Fibroblast of lung (primary cell): ENCODE results near the gene PLA2G6. TPM values are rescaled to one million over a fixed set of nuclear protein-coding genes. Genes with fewer than 3 reads are reported as not detected.
A peak's percentile ranks its signal among the peaks of the same experiment; 100 is the strongest.

Experiments
- DNase-seq, 2 donors: peaks; one replicate each; pipeline versions ENCODE4 v3.0.0 to v3.0.0-alpha.2; 2010; ENCODE audit warnings: low read depth in 2 of 2
- H2AFZ ChIP-seq: 2 replicates; pipeline ENCODE4 v1.5.1; 2012; ENCODE audit warnings: low read length, control low read depth, inconsistent platforms
- H3K27ac ChIP-seq: 2 replicates; pipeline ENCODE4 v1.5.1; 2011; ENCODE audit warnings: low read length, control low read depth; ENCODE audit not compliant: insufficient read depth
- H3K27me3 ChIP-seq: 2 replicates; pipeline ENCODE4 v1.5.1; 2011; ENCODE audit warnings: mild to moderate bottlenecking, low read length; ENCODE audit not compliant: control insufficient read depth, insufficient read depth
- H3K36me3 ChIP-seq: 2 replicates; pipeline ENCODE4 v1.5.1; 2011; ENCODE audit warnings: low read length; ENCODE audit not compliant: control insufficient read depth, insufficient read depth
- H3K4me1 ChIP-seq: 2 replicates; pipeline ENCODE4 v1.5.1; 2011; ENCODE audit warnings: low read length; ENCODE audit not compliant: control insufficient read depth, insufficient read depth; ENCODE audit errors: extremely low read depth
- H3K4me2 ChIP-seq: 2 replicates; pipeline ENCODE4 v1.5.1; 2011; ENCODE audit warnings: low read length, control low read depth; ENCODE audit not compliant: insufficient read depth; ENCODE audit errors: extremely low read depth
- H3K4me3 ChIP-seq, 4 experiments: fragments of 200-600 bp in 1 of 4; sonication (generic) in 1 of 4; replicated peaks in 1 of 4; 2 replicates each; pipeline ENCODE4 v1.5.1; 2011 to 2016; ENCODE audit warnings: low read length in 4 of 4, low read depth in 3 of 4, mild to moderate bottlenecking in 3 of 4, control low read depth in 2 of 4, inconsistent platforms in 1 of 4, mixed read lengths in 1 of 4; ENCODE audit not compliant: insufficient read depth in 1 of 4; ENCODE audit errors: control extremely low read depth in 1 of 4
- H3K79me2 ChIP-seq: 2 replicates; pipeline ENCODE4 v1.5.1; 2012; ENCODE audit warnings: mild to moderate bottlenecking, low read length, inconsistent platforms; ENCODE audit not compliant: control insufficient read depth, insufficient read depth
- H3K9ac ChIP-seq: 2 replicates; pipeline ENCODE4 v1.5.1; 2011; ENCODE audit warnings: mild to moderate bottlenecking, low read length, control low read depth; ENCODE audit not compliant: insufficient read depth
- H3K9me3 ChIP-seq: 2 replicates; pipeline ENCODE4 v1.5.1; 2012; ENCODE audit warnings: low read depth, low read length; ENCODE audit not compliant: control insufficient read depth, insufficient read depth
- H4K20me1 ChIP-seq: 2 replicates; pipeline ENCODE4 v1.5.1; 2011; ENCODE audit warnings: low read length; ENCODE audit not compliant: control insufficient read depth, insufficient read depth; ENCODE audit errors: extremely low read depth
- EZH2 ChIP-seq: IDR thresholded peaks from 2 replicates; pipeline ENCODE4 v1.5.1; 2012; ENCODE audit warnings: low read length, control low read depth, mild to moderate bottlenecking; ENCODE audit errors: missing control alignments
- polyA plus RNA-seq, 2 donors: library from polyadenylated mRNA; depleted of rRNA in 1 of 2; stranded (reverse) in 1 of 2; unstranded in 1 of 2; fragments of >200 nt; gene quantifications; 2 replicates each; pipeline ENCODE4 v1.2.1, GENCODE V29; 2011 to 2012; ENCODE audit warnings: missing spikeins in 1 of 2
- total RNA-seq: library from RNA; depleted of rRNA; stranded (reverse); fragments of >200 nt; gene quantifications from 2 replicates; pipeline ENCODE4 v1.2.1, GENCODE V29; 2014
- TF ChIP-seq, protein P1 (sequence below), 2 donors: IDR thresholded peaks in 1 of 2; conservative IDR thresholded peaks in 1 of 2; 1 replicate in 1 of 2; 2 replicates in 1 of 2; pipeline ENCODE4 v1.5.1; 2011 to 2012; ENCODE audit warnings: low read length in 2 of 2, control low read depth in 1 of 2, inconsistent platforms in 1 of 2, low read depth in 1 of 2, mild to moderate bottlenecking in 1 of 2

PLA2G6 gene
- total and polyA plus RNA-seq, 2 donors (not counting 1 experiment from before 2014, with no cell fraction given): 4.8 to 29.9 TPM

DNA sequence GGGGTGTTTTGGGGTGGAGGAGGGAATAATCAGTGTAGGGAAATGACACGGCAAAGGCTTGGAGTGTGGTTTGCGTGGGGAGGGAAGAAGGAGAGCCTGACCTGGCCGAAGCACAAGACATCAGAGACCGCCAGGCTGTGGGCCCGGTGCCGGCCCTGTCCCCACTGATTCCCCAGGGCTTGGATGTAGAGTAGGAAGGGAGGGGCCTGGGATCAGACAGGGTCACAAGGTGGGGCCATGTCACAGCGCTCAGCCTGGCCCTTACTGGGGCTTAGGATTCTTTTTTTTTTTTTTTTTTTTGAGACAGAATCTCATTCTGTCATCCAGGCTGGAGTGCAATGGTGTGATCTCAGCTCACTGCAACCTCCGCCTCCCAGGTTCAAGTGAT lies 114.6 kb downstream of the PLA2G6 start:
- H4K20me1 ChIP-seq: no peaks in the 10 kb centered on the region
- no peaks in the 10 kb centered on the region for H3K79me2 ChIP-seq
- peak in 1 of 2 donors; percentile 9 for DNase-seq
- H3K27me3 ChIP-seq: no peaks in the 10 kb centered on the region
- no peak for TF ChIP-seq EZH2
- TF ChIP-seq, protein P1, sequence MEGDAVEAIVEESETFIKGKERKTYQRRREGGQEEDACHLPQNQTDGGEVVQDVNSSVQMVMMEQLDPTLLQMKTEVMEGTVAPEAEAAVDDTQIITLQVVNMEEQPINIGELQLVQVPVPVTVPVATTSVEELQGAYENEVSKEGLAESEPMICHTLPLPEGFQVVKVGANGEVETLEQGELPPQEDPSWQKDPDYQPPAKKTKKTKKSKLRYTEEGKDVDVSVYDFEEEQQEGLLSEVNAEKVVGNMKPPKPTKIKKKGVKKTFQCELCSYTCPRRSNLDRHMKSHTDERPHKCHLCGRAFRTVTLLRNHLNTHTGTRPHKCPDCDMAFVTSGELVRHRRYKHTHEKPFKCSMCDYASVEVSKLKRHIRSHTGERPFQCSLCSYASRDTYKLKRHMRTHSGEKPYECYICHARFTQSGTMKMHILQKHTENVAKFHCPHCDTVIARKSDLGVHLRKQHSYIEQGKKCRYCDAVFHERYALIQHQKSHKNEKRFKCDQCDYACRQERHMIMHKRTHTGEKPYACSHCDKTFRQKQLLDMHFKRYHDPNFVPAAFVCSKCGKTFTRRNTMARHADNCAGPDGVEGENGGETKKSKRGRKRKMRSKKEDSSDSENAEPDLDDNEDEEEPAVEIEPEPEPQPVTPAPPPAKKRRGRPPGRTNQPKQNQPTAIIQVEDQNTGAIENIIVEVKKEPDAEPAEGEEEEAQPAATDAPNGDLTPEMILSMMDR (conservative IDR thresholded peaks at IDR 0.05 in 1 of 2, IDR thresholded peaks at IDR 0.05 in 1 of 2; ENCODE audit: low read depth in 1 of 2, low read length in 2 of 2): no peak
- no peak overlapping the region for H3K27ac ChIP-seq
- peaks cover 5% of the 10 kb centered on the region for H3K4me1 ChIP-seq
- H3K4me3 ChIP-seq: no peak overlapping the region
- no peak overlapping the region for H3K4me2 ChIP-seq
- no peak overlapping the region for H3K9ac ChIP-seq
- H3K36me3 ChIP-seq: no peaks in the 10 kb centered on the region
- H2AFZ ChIP-seq: no peak overlapping the region
- no peaks in the 10 kb centered on the region for H3K9me3 ChIP-seq

- no peaks in the 10 kb centered on the region for H3K36me3 ChIP-seq
- no peaks in the 10 kb centered on the region for H3K9me3 ChIP-seq
- H3K4me2 ChIP-seq: no peak overlapping the region
- peaks cover 5% of the 10 kb centered on the region for H3K4me1 ChIP-seq
- DNase-seq: no peak
- no peak overlapping the region for H3K9ac ChIP-seq
- H3K79me2 ChIP-seq: no peaks in the 10 kb centered on the region
- no peak overlapping the region for H2AFZ ChIP-seq
- no peaks in the 10 kb centered on the region for H3K27me3 ChIP-seq
- no peak for TF ChIP-seq EZH2
- TF ChIP-seq, protein P1 (conservative IDR thresholded peaks at IDR 0.05 in 1 of 2, IDR thresholded peaks at IDR 0.05 in 1 of 2; ENCODE audit: low read depth in 1 of 2, low read length in 2 of 2): no peak
- H4K20me1 ChIP-seq: no peaks in the 10 kb centered on the region
- no peak overlapping the region for H3K27ac ChIP-seq
- H3K4me3 ChIP-seq: no peak overlapping the region
Observed at GRCh38 chr22:38066381-38067027, 115.1 kb downstream of the PLA2G6 start.

DNA sequence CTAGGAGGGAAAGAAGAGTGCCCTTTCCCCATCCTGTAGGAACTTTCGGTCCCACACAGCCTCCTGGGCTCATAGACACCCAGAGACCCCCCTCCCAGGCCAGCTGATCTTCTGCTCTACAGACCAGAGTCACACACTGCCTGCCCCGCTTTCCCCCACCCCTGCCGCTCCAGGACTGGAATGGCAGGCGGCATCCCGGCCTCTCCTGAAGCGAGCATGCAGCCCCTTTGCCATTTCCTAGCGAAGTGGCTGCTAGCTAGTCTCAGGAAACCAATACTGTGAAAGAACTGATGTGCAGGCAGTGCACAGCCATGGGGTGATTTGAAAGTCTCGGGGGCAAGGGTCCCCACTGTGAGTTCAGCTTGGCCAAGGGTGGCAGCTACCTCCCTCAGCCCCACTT lies 116.1 kb downstream of the PLA2G6 start:
- no peaks in the 10 kb centered on the region for H3K9me3 ChIP-seq
- no peaks in the 10 kb centered on the region for H3K36me3 ChIP-seq
- TF ChIP-seq EZH2: no peak
- TF ChIP-seq, protein P1 (conservative IDR thresholded peaks at IDR 0.05 in 1 of 2, IDR thresholded peaks at IDR 0.05 in 1 of 2; ENCODE audit: low read depth in 1 of 2, low read length in 2 of 2): no peak
- peaks cover 5% of the 10 kb centered on the region for H3K4me1 ChIP-seq
- no peak overlapping the region for H3K4me2 ChIP-seq
- H3K4me3 ChIP-seq: no peak overlapping the region
- H3K27ac ChIP-seq: no peak overlapping the region
- DNase-seq: no peak
- H3K9ac ChIP-seq: no peak overlapping the region
- no peaks in the 10 kb centered on the region for H3K27me3 ChIP-seq
- H4K20me1 ChIP-seq: no peaks in the 10 kb centered on the region
- H2AFZ ChIP-seq: no peak overlapping the region
- H3K79me2 ChIP-seq: no peaks in the 10 kb centered on the region
